Mesothelial cell of epicardium (in vitro differentiated cells): ENCODE measurements around the gene TBPL2. TPM values are rescaled to one million over a fixed set of nuclear protein-coding genes. Genes with fewer than 3 reads are reported as not detected.

ENCODE experiments used
- DNase-seq, 2 experiments: peaks; one replicate each; pipeline ENCODE4 v3.0.0; 2021; ENCODE audit warnings: low spot score in 2 of 2; ENCODE audit not compliant: unreplicated experiment in 2 of 2
- H3K27ac Mint-ChIP-seq: 2 replicates; pipeline ENCODE4 v1.8.0; 2021; ENCODE audit warnings: mixed read lengths
- H3K27me3 Mint-ChIP-seq: 2 replicates; pipeline ENCODE4 v1.8.0; 2021; ENCODE audit warnings: low read depth, mixed read lengths
- H3K36me3 Mint-ChIP-seq: 2 replicates; pipeline ENCODE4 v1.8.0; 2021; ENCODE audit warnings: mixed read lengths
- H3K4me1 Mint-ChIP-seq: 2 replicates; pipeline ENCODE4 v1.8.0; 2021; ENCODE audit warnings: mixed read lengths
- H3K4me3 Mint-ChIP-seq: 2 replicates; pipeline ENCODE4 v1.8.0; 2021; ENCODE audit warnings: mild to moderate bottlenecking, moderate library complexity, mixed read lengths
- H3K9me3 Mint-ChIP-seq: 2 replicates; pipeline ENCODE4 v1.8.0; 2021; ENCODE audit warnings: mixed read lengths
- CTCF ChIP-seq: fragments of 200-600 bp; sonication (generic); IDR thresholded peaks from one replicate; pipeline ENCODE4 v1.5.0; 2021; ENCODE audit warnings: antibody characterized with exemption; ENCODE audit not compliant: unreplicated experiment
- total RNA-seq: library from RNA; stranded (reverse); gene quantifications from 3 replicates; pipeline ENCODE4 v1.2.1, GENCODE V29; 2021

The TBPL2 gene
- total RNA-seq, 1 donor from 2014 or later, result not detected

GRCh38 chr14:55382483-55382882, 57.9 kb downstream of the TBPL2 start:
- H3K4me1 Mint-ChIP-seq, result no peaks in the 10 kb centered on the region
- no peak for DNase-seq
- no peaks in the 10 kb centered on the region for H3K9me3 Mint-ChIP-seq
- H3K27me3 Mint-ChIP-seq, result no peaks in the 10 kb centered on the region
- no peak for TF ChIP-seq CTCF
- H3K36me3 Mint-ChIP-seq, result peaks cover 28% of the 10 kb centered on the region
- no peak overlapping the region for H3K4me3 Mint-ChIP-seq
- H3K27ac Mint-ChIP-seq, result no peak overlapping the region

- peaks cover 29% of the 10 kb centered on the region for H3K36me3 Mint-ChIP-seq
- no peaks in the 10 kb centered on the region for H3K4me1 Mint-ChIP-seq
- H3K27ac Mint-ChIP-seq, result no peak overlapping the region
- H3K9me3 Mint-ChIP-seq, result no peaks in the 10 kb centered on the region
- H3K4me3 Mint-ChIP-seq, result no peak overlapping the region
- no peak for TF ChIP-seq CTCF
- H3K27me3 Mint-ChIP-seq, result no peaks in the 10 kb centered on the region
- no peak for DNase-seq
Measured at GRCh38 chr14:55381561-55381960, 58.9 kb downstream of the TBPL2 start.

GRCh38 chr14:55381040-55381439, 59.4 kb downstream of the TBPL2 start:
- no peaks in the 10 kb centered on the region for H3K9me3 Mint-ChIP-seq
- TF ChIP-seq CTCF, result no peak
- H3K4me1 Mint-ChIP-seq, result no peaks in the 10 kb centered on the region
- no peak overlapping the region for H3K4me3 Mint-ChIP-seq
- peaks cover 34% of the 10 kb centered on the region for H3K36me3 Mint-ChIP-seq
- no peak for DNase-seq
- no peaks in the 10 kb centered on the region for H3K27me3 Mint-ChIP-seq
- no peak overlapping the region for H3K27ac Mint-ChIP-seq

- no peaks in the 10 kb centered on the region for H3K9me3 Mint-ChIP-seq
- H3K27me3 Mint-ChIP-seq, result no peaks in the 10 kb centered on the region
- no peaks in the 10 kb centered on the region for H3K4me1 Mint-ChIP-seq
- peaks cover 40% of the 10 kb centered on the region for H3K36me3 Mint-ChIP-seq
- no peak for DNase-seq
- no peak overlapping the region for H3K4me3 Mint-ChIP-seq
- no peak overlapping the region for H3K27ac Mint-ChIP-seq
- TF ChIP-seq CTCF, result no peak
Measured at GRCh38 chr14:55377236-55377635, 63.2 kb downstream of the TBPL2 start.

- Mint-ChIP-seq H3K4me3 (no peak overlapping the region), H3K27me3 (no peaks in the 10 kb centered on the region), H3K27ac (no peak overlapping the region), H3K36me3 (peaks cover 32% of the 10 kb centered on the region), H3K4me1 (no peaks in the 10 kb centered on the region), H3K9me3 (no peaks in the 10 kb centered on the region)
- TF ChIP-seq CTCF, result no peak
- no peak for DNase-seq
Measured at GRCh38 chr14:55374771-55375170, 65.6 kb downstream of the TBPL2 start.
